ENCODE data around the gene CTBP2.

CTBP2 gene

GRCh38 chr10:125004571-125005311 is 155.6 kb downstream of the CTBP2 start:
- DNase-seq: no peak

GRCh38 chr10:125003901-125004467 is 156.4 kb downstream of the CTBP2 start:
- no peak for DNase-seq

- DNase-seq: no peak
Observed at GRCh38 chr10:125003146-125003900, 157.0 kb downstream of the CTBP2 start.

- no peak for DNase-seq
Observed at GRCh38 chr10:125002423-125003145, 157.8 kb downstream of the CTBP2 start.

GRCh38 chr10:125002047-125002422 is 158.3 kb downstream of the CTBP2 start:
- DNase-seq: no peak

GRCh38 chr10:125001313-125002046 is 158.9 kb downstream of the CTBP2 start:
- DNase-seq: no peak

- no peak for DNase-seq
Observed at GRCh38 chr10:125000366-125001312, 159.7 kb downstream of the CTBP2 start.

GRCh38 chr10:124999433-125000365 is 160.7 kb downstream of the CTBP2 start:
- DNase-seq: no peak

- no peak for DNase-seq
Observed at GRCh38 chr10:124998624-124999291, 161.6 kb downstream of the CTBP2 start.

GRCh38 chr10:124997771-124998623 is 162.4 kb downstream of the CTBP2 start:
- DNase-seq: no peak

GRCh38 chr10:124997306-124997705 is 163.1 kb downstream of the CTBP2 start:
- DNase-seq: no peak

- no peak for DNase-seq
Observed at GRCh38 chr10:124996854-124997215, 163.5 kb downstream of the CTBP2 start.

- DNase-seq: no peak
Observed at GRCh38 chr10:124996127-124996853, 164.1 kb downstream of the CTBP2 start.

GRCh38 chr10:124995605-124996004 is 164.8 kb downstream of the CTBP2 start:
- no peak for DNase-seq

- DNase-seq: no peak
Observed at GRCh38 chr10:124994573-124995473, 165.5 kb downstream of the CTBP2 start.

- DNase-seq: no peak
Observed at GRCh38 chr10:124993736-124994451, 166.5 kb downstream of the CTBP2 start.
